ENCODE measurements around the gene RSAD1. TPM values are rescaled to one million over a fixed set of nuclear protein-coding genes. Genes with fewer than 3 reads are reported as not detected.

The RSAD1 gene
- polyA plus RNA-seq, 1 of the 3 experiments (the other 2 are of a cell fraction) = 44.7 TPM

DNA sequence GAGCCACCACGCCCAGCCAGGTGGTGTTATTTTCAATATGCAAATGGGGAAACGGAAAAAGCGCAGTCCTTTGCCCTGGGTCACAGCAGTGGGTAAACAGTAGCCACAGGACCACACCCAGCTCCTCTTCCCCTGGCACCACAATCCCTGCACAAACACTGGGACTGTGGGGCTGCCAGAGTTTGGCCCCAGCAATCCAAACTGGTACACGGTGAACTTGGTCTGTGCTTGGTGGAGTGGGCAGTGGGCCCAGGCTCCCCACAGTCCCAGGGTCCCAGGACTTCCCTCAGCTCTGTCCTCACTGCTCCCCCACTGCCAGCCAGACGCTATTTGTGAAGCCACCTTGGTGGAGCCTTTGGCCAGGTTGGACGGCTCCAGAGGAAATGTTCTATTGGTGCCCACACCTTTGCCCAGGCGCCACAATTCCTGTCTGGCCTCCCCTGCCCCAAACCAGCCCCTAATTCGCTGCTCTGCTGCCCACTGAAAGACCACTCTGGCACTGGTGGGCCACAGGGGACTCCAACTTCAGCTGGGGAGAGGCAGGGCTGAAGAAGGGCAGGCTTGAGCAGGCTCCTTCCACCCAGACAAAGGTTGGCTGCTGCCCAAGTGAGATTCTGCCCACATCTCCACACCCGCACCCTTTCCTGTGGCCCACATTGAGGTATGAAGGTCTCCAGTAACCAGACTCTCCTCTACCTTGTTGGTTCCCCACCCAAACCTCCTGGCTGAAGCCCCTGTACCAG is 12.1 kb upstream of the RSAD1 start:
- Histone ChIP-seq H3K9me2 (no peaks in the 10 kb centered on the region), H4K20me1 (ENCODE audit: insufficient read depth) (no peaks in the 10 kb centered on the region; the same call in 1 of the 2 replicates), H3K79me2 (ENCODE audit: insufficient read depth) (no peaks in the 10 kb centered on the region), H3K4me3 (ENCODE audit: low read depth in 2 of 2, low read length in 1 of 2) (no peak overlapping the region), H2AFZ (ENCODE audit: low read depth) (no peak overlapping the region), H3K4me2 (no peak overlapping the region), H3K9me3 (no peaks in the 10 kb centered on the region), H3F3A (replicated peaks; ENCODE audit: insufficient read depth) (no peaks in the 10 kb centered on the region), H3K27me3 (ENCODE audit: insufficient read depth) (no peaks in the 10 kb centered on the region), H3K9ac (no peak overlapping the region), H3K36me3 (replicated peaks in 1 of 2; ENCODE audit: control insufficient read depth in 1 of 2, insufficient read depth in 2 of 2, low read length in 1 of 2) (peaks cover 0 to 2% of the 10 kb centered on the region in 2 experiments), H3K4me1 (ENCODE audit: control insufficient read depth in 1 of 2, insufficient read depth in 2 of 2, low read depth in 1 of 2, low read length in 1 of 2) (peaks cover 0 to 17% of the 10 kb centered on the region in 2 experiments; a peak in 1 of 4 replicates), H3K27ac (ENCODE audit: low read depth in 2 of 2, low read length in 1 of 2) (no peak overlapping the region)
- 85% methylated on average over 6 of the region's 9 CpGs for WGBS (ENCODE audit: low lambda C conversion rate)
- DNase-seq = no peak
- TF ChIP-seq RFX5 (IDR thresholded peaks at IDR 0.05; ENCODE audit: low read length) (no peak), SIN3A (IDR thresholded peaks at IDR 0.05; ENCODE audit: borderline replicate concordance, low read depth, low read length) (no peak), FOXM1 (IDR thresholded peaks at IDR 0.05; ENCODE audit: low read depth) (no peak), RCOR1 (IDR thresholded peaks at IDR 0.05; ENCODE audit: low read length) (no peak), MAX (IDR thresholded peaks at IDR 0.05; ENCODE audit: low read depth) (no peak), GATA2 (CRISPR knock-in tag; IDR thresholded peaks at IDR 0.05) (no peak)
- TF ChIP-seq, protein P1, sequence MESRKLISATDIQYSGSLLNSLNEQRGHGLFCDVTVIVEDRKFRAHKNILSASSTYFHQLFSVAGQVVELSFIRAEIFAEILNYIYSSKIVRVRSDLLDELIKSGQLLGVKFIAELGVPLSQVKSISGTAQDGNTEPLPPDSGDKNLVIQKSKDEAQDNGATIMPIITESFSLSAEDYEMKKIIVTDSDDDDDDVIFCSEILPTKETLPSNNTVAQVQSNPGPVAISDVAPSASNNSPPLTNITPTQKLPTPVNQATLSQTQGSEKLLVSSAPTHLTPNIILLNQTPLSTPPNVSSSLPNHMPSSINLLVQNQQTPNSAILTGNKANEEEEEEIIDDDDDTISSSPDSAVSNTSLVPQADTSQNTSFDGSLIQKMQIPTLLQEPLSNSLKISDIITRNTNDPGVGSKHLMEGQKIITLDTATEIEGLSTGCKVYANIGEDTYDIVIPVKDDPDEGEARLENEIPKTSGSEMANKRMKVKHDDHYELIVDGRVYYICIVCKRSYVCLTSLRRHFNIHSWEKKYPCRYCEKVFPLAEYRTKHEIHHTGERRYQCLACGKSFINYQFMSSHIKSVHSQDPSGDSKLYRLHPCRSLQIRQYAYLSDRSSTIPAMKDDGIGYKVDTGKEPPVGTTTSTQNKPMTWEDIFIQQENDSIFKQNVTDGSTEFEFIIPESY (IDR thresholded peaks at IDR 0.05; ENCODE audit: borderline replicate concordance, low read depth) = no peak
- ChIA-PET POLR2A (no interaction called here), CTCF (interaction anchor here (1.0 to 5.2 kb wide), 7 partner anchors 9 to 267 kb away, joined by 3 to 53 read pairs (median 9); partner anchors contain the start of genes LRRC59 and RSAD1)

DNA sequence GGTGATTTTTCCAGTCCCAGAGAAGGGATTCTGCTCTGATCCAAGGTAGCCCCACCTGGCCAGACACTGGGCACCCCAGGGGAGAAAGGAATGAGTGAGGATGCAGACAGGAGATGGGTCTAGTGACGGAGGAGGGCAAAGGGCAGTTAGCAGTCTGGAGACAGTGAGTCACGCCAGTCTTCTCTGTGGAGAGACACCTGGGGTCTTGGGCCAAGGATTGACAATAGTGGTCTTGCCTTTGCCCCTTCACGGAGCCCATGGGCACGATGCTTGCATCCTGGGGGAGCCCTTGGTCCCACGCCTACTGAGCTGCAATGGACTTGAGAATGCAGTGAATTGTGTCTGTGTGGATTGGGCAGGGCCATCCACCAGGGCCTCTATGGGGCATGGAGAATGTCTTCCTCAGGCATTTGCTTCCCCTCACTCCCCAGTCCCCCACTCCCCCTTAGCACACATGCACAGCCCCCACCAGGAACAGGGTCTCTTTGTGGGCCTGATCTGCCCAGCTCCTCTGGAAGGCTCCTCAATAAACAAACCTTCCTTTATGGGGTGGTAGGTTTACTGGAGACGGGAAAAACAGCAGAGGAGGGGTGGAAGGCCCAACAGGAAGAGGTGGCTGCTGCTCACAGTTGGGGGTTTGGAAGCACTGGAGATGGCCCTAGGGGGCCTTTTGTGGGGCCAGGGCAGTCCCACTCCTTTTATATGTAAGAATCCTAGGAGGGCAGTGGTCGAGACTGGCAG is 11.4 kb upstream of the RSAD1 start:
- H3F3A ChIP-seq (replicated peaks; ENCODE audit: insufficient read depth) = no peaks in the 10 kb centered on the region
- no peak overlapping the region for H2AFZ ChIP-seq (ENCODE audit: low read depth)
- H3K36me3 ChIP-seq (replicated peaks in 1 of 2; ENCODE audit: control insufficient read depth in 1 of 2, insufficient read depth in 2 of 2, low read length in 1 of 2) = peaks cover 0 to 2% of the 10 kb centered on the region in 2 experiments
- no peaks in the 10 kb centered on the region for H3K9me3 ChIP-seq
- DNase-seq = no peak
- H3K4me3 ChIP-seq (ENCODE audit: low read depth in 2 of 2, low read length in 1 of 2) = no peak overlapping the region
- no peaks in the 10 kb centered on the region; the same call in 1 of the 2 replicates for H4K20me1 ChIP-seq (ENCODE audit: insufficient read depth)
- H3K9me2 ChIP-seq = no peaks in the 10 kb centered on the region
- H3K27me3 ChIP-seq (ENCODE audit: insufficient read depth) = no peaks in the 10 kb centered on the region
- CTCF ChIA-PET = interaction anchor here (1.1 to 5.2 kb wide), 8 partner anchors 8 to 84 kb away, joined by 3 to 53 read pairs (median 4); partner anchors contain the start of genes LRRC59 and RSAD1
- no peak overlapping the region for H3K9ac ChIP-seq
- H3K27ac ChIP-seq (ENCODE audit: low read depth in 2 of 2, low read length in 1 of 2) = no peak overlapping the region
- POLR2A ChIA-PET = no interaction called here
- 85% methylated on average over 7 of the region's 7 CpGs for WGBS (ENCODE audit: low lambda C conversion rate)
- H3K4me1 ChIP-seq (ENCODE audit: control insufficient read depth in 1 of 2, insufficient read depth in 2 of 2, low read depth in 1 of 2, low read length in 1 of 2) = peaks cover 0 to 17% of the 10 kb centered on the region in 2 experiments; a peak in 1 of 4 replicates
- H3K4me2 ChIP-seq = no peak overlapping the region
- H3K79me2 ChIP-seq (ENCODE audit: insufficient read depth) = no peaks in the 10 kb centered on the region
- TF ChIP-seq FOSL2 (IDR thresholded peaks at IDR 0.05; ENCODE audit: borderline replicate concordance, low read depth) = no peak
- no peak for TF ChIP-seq TCF12 (IDR thresholded peaks at IDR 0.05)
- no peak for TF ChIP-seq MAX (IDR thresholded peaks at IDR 0.05; ENCODE audit: low read depth)
- TF ChIP-seq, protein P2, sequence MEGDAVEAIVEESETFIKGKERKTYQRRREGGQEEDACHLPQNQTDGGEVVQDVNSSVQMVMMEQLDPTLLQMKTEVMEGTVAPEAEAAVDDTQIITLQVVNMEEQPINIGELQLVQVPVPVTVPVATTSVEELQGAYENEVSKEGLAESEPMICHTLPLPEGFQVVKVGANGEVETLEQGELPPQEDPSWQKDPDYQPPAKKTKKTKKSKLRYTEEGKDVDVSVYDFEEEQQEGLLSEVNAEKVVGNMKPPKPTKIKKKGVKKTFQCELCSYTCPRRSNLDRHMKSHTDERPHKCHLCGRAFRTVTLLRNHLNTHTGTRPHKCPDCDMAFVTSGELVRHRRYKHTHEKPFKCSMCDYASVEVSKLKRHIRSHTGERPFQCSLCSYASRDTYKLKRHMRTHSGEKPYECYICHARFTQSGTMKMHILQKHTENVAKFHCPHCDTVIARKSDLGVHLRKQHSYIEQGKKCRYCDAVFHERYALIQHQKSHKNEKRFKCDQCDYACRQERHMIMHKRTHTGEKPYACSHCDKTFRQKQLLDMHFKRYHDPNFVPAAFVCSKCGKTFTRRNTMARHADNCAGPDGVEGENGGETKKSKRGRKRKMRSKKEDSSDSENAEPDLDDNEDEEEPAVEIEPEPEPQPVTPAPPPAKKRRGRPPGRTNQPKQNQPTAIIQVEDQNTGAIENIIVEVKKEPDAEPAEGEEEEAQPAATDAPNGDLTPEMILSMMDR (IDR thresholded peaks at IDR 0.05) = no peak
- TF ChIP-seq GABPA (IDR thresholded peaks at IDR 0.05; ENCODE audit: low read depth) = no peak
- TF ChIP-seq SMC3 (IDR thresholded peaks at IDR 0.05; ENCODE audit: low read depth, low read length) = no peak
- no peak for TF ChIP-seq RAD21 (IDR thresholded peaks at IDR 0.05; ENCODE audit: low read length)
- no peak for TF ChIP-seq TAF1 (IDR thresholded peaks at IDR 0.05; ENCODE audit: borderline replicate concordance, low read depth, low read length)
- no peak for TF ChIP-seq EP300 (IDR thresholded peaks at IDR 0.05; ENCODE audit: borderline replicate concordance in 1 of 2, low read depth in 1 of 2, low read length in 1 of 2)
- no peak for TF ChIP-seq SIN3A (IDR thresholded peaks at IDR 0.05; ENCODE audit: borderline replicate concordance, low read depth, low read length)
- no peak for TF ChIP-seq ELF1 (IDR thresholded peaks at IDR 0.05)
- TF ChIP-seq, protein P3, sequence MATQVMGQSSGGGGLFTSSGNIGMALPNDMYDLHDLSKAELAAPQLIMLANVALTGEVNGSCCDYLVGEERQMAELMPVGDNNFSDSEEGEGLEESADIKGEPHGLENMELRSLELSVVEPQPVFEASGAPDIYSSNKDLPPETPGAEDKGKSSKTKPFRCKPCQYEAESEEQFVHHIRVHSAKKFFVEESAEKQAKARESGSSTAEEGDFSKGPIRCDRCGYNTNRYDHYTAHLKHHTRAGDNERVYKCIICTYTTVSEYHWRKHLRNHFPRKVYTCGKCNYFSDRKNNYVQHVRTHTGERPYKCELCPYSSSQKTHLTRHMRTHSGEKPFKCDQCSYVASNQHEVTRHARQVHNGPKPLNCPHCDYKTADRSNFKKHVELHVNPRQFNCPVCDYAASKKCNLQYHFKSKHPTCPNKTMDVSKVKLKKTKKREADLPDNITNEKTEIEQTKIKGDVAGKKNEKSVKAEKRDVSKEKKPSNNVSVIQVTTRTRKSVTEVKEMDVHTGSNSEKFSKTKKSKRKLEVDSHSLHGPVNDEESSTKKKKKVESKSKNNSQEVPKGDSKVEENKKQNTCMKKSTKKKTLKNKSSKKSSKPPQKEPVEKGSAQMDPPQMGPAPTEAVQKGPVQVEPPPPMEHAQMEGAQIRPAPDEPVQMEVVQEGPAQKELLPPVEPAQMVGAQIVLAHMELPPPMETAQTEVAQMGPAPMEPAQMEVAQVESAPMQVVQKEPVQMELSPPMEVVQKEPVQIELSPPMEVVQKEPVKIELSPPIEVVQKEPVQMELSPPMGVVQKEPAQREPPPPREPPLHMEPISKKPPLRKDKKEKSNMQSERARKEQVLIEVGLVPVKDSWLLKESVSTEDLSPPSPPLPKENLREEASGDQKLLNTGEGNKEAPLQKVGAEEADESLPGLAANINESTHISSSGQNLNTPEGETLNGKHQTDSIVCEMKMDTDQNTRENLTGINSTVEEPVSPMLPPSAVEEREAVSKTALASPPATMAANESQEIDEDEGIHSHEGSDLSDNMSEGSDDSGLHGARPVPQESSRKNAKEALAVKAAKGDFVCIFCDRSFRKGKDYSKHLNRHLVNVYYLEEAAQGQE (IDR thresholded peaks at IDR 0.05; ENCODE audit: low read depth, low read length) = no peak

Measured in SK-N-SH (cell line).